HG02763 (cell line): Measurements from ENCODE around the gene RHO.
"Not testable (repeated sequence)": the region's sequence is repeated elsewhere in the genome, so short reads cannot be mapped to it uniquely, and the experiment has no call there.

Source experiments
- ATAC-seq: cut with Tn5 transposase; IDR thresholded peaks from one replicate; pipeline ENCODE4 v1.9.1; 2021; ENCODE audit warnings: mild to moderate bottlenecking, moderate library complexity; ENCODE audit not compliant: unreplicated experiment

RHO gene

DNA sequence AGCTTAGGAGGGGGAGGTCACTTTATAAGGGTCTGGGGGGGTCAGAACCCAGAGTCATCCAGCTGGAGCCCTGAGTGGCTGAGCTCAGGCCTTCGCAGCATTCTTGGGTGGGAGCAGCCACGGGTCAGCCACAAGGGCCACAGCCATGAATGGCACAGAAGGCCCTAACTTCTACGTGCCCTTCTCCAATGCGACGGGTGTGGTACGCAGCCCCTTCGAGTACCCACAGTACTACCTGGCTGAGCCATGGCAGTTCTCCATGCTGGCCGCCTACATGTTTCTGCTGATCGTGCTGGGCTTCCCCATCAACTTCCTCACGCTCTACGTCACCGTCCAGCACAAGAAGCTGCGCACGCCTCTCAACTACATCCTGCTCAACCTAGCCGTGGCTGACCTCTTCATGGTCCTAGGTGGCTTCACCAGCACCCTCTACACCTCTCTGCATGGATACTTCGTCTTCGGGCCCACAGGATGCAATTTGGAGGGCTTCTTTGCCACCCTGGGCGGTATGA lies at the start of gene RHO:
Gene RHO, plus strand, starts transcription at position 51 of the 512 bp plus-strand sequence. Its CDS starts 95 bp downstream, at position 146.
- ATAC-seq = no peak

DNA sequence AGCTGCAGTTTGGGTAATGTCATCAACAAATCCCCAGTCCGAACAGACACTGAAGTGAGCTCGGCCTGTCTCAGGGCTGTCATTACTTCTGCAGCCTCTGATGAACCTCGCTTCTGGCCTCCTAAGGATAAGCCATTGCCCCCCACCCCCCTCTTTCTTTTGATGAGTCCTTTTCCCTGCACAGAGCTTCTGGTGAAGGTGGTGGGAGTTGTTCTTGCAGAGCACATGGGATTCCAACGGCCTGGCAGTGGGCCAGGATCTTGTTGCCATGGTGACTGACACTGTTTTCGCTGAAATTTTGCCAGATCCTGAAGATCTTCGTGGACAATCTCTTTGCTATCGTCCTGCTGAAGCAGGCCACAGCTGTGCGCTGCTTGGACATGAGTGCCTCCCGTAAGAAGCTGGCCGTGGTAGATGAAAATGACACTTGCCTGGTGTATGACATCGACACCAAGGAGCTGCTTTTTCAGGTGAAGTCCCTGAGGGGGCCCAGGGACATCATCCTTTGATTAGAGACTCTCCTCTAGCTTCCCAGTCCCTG lies 47.1 kb upstream of the RHO start:
- ATAC-seq = not testable (repeated sequence)

GRCh38 chr3:129481766-129482332 lies 46.6 kb upstream of the RHO start:
- ATAC-seq = no peak

DNA sequence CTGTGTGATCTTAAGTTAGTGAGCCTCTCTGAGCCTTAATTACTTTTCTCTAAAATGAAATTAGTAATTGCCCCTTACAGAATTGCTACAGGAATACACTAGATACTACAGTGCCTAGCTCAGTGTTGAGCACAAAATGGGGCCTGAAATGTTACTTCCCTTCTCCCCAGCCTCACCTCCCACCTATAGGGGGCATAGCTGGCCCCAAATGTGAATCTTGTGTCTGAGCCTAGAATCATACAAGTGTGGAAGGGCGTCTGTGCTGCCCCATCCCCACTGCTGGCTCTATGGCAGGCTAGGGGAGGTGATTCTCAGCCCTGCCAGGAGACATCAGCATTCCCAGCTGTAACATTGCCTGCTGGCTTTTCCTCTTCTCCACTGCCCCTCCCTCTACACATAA lies 45.7 kb upstream of the RHO start:
- ATAC-seq = no peak

GRCh38 chr3:129483870-129484269 lies 44.6 kb upstream of the RHO start:
- no peak for ATAC-seq

- ATAC-seq = not testable (repeated sequence)
Observed at GRCh38 chr3:129485146-129485545, 43.3 kb upstream of the RHO start.

- no peak for ATAC-seq
Observed at GRCh38 chr3:129485721-129486663, 42.4 kb upstream of the RHO start.

- no peak for ATAC-seq
Observed at GRCh38 chr3:129486664-129487035, 41.8 kb upstream of the RHO start.

GRCh38 chr3:129487183-129487867 lies 41.1 kb upstream of the RHO start:
- ATAC-seq = no peak

GRCh38 chr3:129487868-129488335 lies 40.5 kb upstream of the RHO start:
- not testable (repeated sequence) for ATAC-seq

DNA sequence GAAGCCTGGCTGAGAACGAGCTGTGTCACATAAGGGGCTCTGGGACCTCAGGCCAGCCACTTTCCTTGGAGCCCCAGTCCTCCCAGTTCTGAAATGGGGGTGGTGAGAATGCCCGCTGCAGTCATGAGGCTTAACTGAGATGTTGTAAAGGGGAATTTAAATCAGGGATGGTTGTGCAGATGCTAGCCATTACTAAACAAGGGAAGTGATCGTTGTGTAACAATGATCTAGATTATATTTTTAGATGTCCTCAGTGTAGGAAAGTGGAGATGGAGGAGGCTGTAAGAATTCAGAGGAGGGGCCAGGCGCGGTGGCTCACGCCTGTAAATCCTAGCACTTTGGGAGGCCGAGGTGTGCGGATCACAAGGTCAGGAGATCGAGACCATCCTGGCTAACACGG lies 39.2 kb upstream of the RHO start:
- ATAC-seq = not testable (repeated sequence)

- peak; percentile 78 for ATAC-seq
Observed at GRCh38 chr3:129490273-129490675, 38.2 kb upstream of the RHO start.

DNA sequence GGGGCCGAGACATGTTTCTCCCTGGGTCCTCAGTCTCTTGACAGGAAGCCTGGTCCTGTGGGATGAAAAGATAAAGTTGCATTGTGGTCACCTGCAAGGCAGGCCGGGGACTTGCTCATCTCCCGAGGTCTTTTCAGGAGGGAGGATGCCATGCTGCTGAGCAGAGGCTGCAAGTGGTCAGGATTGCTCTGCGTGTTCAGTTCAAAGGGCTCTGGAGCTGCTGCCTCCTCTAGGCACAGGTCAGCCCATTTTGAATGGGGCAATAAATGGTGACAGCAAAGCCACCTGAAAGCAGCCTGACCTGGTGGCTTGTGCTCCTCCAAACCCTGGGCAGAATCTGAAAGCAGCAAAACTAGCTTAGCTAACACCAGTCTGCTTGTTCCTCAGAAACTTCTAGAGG lies 37.4 kb upstream of the RHO start:
- not testable (repeated sequence) for ATAC-seq

GRCh38 chr3:129491794-129492193 lies 36.6 kb upstream of the RHO start:
- no peak for ATAC-seq

DNA sequence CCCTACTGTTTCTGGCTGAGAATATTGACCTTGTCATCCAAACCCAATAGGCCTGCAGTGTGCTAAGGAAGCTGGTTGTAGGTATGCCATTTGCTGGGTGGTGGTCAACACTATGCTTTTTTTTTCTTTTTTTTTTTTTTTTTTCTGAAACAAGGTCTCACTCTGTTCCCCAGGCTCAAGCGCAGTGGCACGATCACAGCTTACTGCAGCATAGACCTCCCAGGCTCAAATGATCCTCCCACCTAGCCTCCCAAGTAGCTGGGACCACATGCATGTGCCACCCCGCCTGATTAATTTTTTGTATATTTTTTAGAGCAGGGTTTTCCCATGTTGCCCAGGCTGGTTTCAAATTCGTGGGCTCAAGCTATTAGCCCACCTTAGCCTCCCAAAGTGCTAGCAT lies 35.7 kb upstream of the RHO start:
- no peak for ATAC-seq

- no peak for ATAC-seq
Observed at GRCh38 chr3:129493206-129493605, 35.2 kb upstream of the RHO start.

DNA sequence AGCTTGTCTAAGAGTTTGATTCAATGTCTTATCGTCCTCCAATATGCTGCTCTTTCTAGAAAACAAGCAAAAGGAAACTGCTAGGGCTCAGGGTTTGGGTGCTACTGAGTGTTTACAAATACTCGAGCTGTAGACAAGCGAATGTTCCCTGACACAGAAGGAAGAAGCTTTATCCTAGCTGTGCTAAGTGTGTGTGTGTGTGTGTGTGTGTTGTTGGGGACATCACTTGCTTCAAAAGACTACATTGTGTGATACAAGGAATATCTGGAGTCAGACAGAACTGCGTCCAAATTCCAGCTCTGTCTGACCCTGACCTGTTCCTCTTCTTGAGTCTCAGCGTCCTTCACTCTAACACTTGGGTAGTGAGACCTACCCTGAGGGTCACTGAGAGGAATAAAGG lies 33.9 kb upstream of the RHO start:
- ATAC-seq = not testable (repeated sequence)

DNA sequence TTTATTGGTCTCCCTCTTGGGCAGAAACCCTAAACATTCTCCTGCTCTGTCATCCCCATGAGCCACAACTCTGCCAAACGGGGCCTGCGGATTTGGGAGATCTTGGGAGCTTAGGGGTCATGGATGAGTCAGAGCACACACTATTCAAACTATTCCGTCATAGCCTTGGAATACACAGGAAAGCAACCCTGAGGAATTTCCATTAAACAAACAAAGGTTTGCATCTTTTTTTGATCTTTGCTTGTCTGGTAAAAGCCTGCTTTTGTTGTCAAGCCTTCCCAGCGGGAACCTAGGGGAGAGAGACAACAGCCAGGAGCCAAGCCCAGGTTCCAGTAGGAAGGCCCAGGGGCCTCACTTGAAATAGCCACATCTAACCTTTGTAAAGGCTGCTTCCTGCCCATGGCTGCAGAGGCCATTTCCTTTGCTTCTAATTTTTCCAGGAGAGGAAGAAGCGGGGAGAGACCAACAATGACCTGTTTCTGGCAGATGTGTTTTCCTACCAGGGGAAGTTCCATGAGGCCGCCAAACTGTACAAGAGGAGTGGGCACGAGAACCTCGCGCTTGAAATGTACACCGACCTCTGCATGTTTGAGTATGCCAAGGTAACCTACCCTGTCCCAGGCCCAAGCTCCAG lies 33.3 kb upstream of the RHO start:
- ATAC-seq = not testable (repeated sequence)

GRCh38 chr3:129497876-129498275 lies 30.6 kb upstream of the RHO start:
- ATAC-seq = not testable (repeated sequence)
